ENCODE results near the gene PCDHA10.
"Not testable (repeated sequence)": the region's sequence is repeated elsewhere in the genome, so short reads cannot be mapped to it uniquely, and the experiment has no call there.

Gene PCDHA10

DNA sequence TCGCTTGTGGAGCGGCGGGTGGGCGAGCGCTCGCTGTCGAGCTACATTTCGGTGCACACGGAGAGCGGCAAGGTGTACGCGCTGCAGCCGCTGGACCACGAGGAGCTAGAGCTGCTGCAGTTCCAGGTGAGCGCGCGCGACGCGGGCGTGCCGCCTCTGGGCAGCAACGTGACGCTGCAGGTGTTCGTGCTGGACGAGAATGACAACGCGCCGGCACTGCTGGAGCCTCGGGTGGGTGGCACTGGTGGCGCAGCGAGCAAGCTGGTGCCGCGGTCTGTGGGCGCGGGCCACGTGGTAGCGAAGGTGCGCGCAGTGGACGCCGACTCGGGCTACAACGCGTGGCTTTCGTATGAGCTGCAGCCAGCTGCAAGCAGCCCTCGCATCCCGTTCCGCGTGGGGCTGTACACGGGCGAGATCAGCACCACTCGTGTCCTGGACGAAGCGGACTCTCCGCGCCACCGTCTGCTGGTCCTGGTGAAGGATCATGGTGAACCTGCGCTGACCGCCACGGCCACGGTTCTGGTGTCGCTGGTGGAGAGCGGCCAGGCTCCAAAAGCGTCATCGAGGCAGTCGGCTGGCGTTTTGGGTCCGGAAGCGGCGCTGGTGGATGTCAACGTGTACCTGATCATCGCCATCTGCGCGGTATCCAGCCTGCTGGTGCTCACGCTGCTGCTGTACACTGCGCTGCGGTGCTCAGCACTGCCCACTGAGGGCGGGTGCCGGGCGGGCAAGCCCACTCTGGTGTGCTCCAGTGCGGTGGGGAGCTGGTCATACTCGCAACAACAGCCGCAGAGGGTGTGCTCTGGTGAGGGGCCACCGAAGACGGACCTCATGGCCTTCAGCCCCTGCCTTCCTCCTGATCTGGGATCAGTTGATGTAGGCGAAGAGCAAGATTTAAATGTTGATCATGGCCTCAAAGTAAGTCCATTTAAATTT lies 12.6 kb upstream of the PCDHA10 start:
- DNase-seq, result no peak

DNA sequence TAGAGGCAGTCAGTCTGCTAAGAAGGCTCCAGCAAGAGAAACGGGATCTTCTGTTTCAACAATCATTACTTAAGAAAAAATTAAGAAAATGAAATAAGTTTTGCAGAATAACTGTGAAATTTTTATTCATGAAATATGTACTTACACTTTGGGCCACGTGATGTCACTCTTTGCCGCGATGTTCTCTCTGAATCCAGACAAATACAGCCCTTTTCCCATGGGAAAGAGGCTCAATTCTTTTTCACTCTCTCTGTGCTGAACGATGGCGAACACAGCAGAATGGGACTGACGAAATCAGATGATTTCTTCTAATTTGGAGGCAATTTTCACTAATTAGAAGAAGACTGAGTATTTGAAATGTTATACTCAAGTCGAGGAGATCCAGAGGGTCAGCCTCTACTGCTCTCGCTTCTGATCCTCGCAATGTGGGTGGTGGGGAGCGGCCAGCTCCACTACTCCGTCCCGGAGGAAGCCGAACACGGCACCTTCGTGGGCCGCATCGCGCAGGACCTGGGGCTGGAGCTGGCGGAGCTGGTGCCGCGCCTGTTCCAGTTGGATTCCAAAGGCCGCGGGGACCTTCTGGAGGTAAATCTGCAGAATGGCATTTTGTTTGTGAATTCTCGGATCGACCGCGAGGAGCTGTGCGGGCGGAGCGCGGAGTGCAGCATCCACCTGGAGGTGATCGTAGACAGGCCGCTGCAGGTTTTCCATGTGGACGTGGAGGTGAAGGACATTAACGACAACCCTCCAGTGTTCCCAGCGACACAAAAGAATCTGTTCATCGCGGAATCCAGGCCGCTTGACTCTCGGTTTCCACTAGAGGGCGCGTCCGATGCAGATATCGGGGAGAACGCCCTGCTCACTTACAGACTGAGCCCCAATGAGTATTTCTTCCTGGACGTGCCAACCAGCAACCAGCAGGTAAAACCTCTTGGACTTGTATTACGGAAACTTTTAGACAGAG lies 7.3 kb upstream of the PCDHA10 start, which contains the start of gene PCDHA9:
Gene PCDHA9 (plus strand): TSS at position 244 of the 964 bp plus-strand sequence. CDS start 114 bp downstream, at position 358.
- DNase-seq, result not testable (repeated sequence)

DNA sequence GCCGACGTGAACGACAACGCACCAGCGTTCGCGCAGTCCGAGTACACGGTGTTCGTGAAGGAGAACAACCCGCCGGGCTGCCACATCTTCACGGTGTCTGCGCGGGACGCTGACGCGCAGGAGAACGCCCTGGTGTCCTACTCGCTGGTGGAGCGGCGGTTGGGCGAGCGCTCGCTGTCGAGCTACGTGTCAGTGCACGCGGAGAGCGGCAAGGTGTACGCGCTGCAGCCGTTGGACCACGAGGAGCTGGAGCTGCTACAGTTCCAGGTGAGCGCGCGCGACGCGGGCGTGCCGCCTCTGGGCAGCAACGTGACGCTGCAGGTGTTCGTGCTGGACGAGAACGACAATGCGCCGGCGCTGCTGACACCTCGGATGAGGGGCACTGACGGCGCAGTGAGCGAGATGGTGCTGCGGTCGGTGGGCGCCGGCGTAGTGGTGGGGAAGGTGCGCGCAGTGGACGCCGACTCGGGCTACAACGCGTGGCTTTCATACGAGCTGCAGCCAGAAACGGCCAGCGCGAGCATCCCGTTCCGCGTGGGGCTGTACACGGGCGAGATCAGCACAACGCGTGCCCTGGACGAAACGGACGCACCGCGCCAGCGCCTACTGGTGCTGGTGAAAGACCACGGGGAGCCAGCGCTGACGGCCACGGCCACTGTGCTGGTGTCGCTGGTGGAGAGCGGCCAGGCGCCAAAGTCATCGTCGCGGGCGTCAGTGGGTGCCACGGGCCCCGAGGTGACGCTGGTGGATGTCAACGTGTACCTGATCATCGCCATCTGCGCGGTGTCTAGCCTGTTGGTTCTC lies 5.7 kb upstream of the PCDHA10 start:
- DNase-seq, result not testable (repeated sequence)

- DNase-seq, result no peak
These were observed 1.7 kb downstream of the PCDHA10 start for GRCh38 chr5:140857177-140857986.

DNA sequence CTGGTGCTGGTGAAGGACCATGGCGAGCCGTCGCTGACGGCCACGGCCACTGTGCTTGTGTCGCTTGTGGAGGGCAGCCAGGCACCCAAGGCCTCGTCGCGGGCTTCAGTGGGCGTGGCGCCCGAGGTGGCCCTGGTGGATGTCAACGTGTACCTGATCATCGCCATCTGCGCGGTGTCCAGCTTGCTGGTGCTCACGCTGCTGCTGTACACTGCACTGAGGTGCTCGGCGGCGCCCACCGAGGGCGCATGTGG lies 2.2 kb downstream of the PCDHA10 start:
- no peak for DNase-seq

- DNase-seq, result no peak
These were observed 7.0 kb downstream of the PCDHA10 start for GRCh38 chr5:140862441-140863295.

GRCh38 chr5:140868721-140869554 lies 13.2 kb downstream of the PCDHA10 start, which contains the start of gene PCDHA11:
TSS of gene PCDHA11 (plus strand) at chr5:140868957. CDS start at chr5:140869104, 147 bp downstream.
- DNase-seq, result no peak

- no peak for DNase-seq
These were observed 13.8 kb downstream of the PCDHA10 start for GRCh38 chr5:140869555-140869886.

DNA sequence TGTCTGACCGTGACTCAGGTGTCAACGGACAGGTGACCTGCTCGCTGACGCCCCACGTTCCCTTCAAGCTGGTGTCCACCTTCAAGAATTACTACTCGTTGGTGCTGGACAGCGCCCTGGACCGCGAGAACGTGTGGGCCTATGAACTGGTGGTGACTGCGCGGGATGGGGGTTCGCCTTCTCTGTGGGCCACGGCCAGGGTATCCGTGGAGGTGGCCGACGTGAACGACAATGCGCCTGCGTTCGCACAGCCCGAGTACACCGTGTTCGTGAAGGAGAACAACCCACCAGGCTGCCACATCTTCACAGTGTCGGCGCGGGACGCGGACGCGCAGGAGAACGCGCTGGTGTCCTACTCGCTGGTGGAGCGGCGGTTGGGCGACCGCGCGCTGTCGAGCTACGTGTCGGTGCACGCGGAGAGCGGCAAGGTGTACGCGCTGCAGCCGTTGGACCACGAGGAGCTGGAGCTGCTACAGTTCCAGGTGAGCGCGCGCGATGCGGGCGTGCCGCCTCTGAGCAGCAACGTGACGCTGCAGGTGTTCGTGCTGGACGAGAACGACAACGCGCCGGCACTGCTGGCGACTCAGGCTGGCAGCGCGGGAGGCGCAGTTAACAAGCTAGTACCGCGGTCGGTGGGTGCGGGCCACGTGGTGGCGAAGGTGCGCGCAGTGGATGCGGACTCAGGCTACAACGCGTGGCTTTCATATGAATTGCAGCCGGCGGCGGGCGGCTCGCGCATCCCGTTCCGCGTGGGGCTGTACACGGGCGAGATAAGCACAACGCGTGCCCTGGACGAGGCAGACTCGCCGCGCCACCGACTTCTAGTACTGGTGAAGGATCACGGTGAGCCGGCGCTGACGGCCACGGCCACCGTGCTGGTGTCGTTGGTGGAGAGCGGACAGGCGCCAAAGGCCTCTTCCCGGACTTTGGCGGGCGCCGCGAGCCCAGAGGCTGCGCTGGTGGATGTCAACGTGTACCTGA lies 14.8 kb downstream of the PCDHA10 start:
- no peak for DNase-seq

DNA sequence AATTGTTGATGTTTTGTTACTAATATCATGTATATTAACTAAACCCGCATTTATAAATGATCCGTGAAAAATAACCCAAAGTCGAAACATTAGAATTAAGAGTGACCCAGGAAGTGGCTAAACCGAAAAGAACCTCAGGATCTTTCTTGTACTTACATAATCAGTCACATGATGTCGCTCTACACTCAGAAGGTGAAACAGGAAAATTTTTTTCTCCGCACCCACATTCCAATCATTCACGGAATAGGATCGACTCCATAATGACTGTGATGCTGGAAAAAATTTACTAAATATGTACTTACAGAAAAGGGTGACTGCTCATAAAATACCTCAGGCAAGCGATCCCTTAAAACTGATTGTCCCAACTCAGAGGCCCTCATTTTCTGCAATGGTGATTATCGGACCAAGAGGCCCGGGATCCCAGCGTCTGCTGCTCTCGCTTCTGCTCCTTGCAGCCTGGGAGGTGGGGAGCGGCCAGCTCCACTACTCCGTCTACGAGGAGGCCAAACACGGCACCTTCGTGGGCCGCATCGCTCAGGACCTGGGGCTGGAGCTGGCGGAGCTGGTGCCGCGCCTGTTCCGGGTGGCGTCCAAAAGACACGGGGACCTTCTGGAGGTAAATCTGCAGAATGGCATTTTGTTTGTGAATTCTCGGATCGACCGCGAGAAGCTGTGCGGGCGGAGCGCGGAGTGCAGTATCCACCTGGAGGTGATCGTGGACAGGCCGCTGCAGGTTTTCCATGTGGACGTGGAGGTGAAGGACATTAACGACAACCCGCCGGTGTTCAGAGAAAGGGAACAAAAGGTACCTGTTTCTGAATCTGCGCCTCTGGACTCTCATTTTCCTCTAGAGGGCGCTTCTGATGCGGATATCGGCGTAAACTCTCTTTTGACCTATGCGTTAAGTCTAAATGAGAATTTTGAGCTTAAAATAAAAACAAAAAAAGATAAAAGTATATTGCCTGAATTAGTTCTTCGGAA lies 19.7 kb downstream of the PCDHA10 start, which contains the start of gene PCDHA12:
Gene PCDHA12 (plus strand): TSS at position 224 of the 981 bp plus-strand sequence. CDS start 165 bp downstream, at position 389.
- DNase-seq, result no peak

DNA sequence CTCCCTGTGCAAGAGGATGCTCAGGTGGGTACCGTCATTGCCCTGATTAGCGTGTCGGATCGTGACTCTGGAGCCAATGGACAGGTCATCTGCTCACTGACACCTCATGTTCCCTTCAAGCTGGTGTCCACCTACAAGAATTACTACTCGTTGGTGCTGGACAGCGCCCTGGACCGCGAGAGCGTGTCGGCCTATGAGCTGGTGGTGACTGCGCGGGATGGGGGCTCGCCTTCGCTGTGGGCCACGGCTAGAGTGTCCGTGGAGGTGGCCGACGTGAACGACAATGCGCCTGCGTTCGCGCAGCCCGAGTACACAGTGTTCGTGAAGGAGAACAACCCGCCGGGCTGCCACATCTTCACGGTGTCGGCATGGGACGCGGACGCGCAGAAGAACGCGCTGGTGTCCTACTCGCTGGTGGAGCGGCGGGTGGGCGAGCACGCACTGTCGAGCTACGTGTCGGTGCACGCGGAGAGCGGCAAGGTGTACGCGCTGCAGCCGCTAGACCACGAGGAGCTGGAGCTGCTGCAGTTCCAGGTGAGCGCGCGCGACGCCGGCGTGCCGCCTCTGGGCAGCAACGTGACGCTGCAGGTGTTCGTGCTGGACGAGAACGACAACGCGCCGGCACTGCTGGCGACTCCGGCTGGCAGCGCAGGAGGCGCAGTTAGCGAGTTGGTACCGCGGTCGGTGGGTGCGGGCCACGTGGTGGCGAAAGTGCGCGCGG lies 21.0 kb downstream of the PCDHA10 start:
- not testable (repeated sequence) for DNase-seq

DNA sequence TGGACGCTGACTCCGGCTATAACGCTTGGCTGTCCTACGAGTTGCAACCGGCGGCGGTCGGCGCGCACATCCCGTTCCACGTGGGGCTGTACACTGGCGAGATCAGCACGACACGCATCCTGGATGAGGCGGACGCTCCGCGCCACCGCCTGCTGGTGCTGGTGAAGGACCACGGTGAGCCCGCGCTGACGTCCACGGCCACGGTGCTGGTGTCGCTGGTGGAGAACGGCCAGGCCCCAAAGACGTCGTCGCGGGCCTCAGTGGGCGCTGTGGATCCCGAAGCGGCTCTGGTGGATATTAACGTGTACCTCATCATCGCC lies 21.5 kb downstream of the PCDHA10 start:
- DNase-seq, result no peak

DNA sequence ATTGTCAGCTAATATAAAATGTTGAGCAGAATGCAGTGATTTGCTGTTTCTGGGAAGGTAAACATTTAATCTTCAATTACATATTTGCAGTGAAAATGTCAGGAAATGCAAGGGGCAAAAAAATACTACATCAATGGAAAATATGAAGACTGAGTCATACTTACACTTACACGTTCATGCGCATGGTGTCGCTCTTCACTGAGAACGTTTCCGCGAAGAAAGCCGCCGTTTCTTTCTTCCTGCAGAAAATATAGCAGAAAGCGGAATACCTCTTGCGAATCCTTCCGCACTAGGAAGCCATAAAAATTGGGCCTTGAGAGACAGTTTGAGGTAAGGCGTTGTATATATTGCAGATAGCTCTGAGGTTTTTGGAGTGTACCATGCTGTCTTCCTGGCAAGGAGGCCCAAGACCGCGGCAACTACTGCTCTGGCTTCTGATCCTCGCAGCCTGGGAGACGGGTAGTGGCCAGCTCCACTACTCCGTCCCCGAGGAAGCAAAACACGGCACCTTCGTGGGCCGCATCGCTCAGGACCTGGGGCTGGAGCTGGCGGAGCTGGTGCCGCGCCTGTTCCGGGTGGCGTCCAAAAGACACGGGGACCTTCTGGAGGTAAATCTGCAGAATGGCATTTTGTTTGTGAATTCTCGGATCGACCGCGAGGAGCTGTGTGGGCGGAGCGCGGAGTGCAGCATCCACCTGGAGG lies 26.3 kb downstream of the PCDHA10 start, which contains the start of gene PCDHA13:
Gene PCDHA13 (plus strand): TSS at position 236 of the 702 bp plus-strand sequence. CDS start 145 bp downstream, at position 381.
- no peak for DNase-seq

DNA sequence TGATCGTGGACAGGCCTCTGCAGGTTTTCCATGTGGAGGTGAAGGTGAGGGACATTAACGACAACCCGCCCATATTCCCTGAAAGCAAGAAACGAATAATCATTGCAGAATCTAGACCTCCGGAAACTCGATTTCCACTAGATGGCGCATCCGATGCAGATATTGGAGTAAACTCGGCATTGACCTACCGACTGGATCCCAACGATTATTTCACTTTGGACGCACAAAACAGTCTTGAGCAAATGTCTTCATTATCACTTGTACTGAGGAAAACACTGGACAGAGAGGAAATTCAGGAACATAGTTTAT lies 26.8 kb downstream of the PCDHA10 start:
- no peak for DNase-seq

DNA sequence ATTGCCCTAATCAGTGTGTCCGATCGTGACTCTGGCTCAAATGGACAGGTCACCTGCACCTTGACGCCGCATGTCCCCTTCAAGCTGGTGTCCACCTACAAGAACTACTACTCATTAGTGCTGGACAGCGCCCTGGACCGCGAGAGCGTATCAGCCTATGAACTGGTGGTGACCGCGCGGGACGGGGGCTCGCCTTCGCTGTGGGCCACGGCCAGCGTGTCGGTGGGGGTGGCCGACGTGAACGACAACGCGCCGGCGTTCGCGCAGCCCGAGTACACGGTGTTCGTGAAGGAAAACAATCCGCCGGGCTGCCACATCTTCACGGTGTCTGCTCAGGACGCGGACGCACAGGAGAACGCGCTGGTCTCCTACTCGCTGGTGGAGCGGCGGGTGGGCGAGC lies 27.7 kb downstream of the PCDHA10 start:
- DNase-seq, result no peak
